HEK293 (cell line): ENCODE results near the gene NPPA.

Experiments used
- GLIS2 ChIP-seq: fragments of 450-650 bp; formaldehyde crosslinking; IDR thresholded peaks from 2 replicates; pipeline ENCODE4 v1.5.1; 2016; ENCODE audit warnings: missing biosample characterization, missing genetic modification characterization
- KLF10 ChIP-seq: fragments of 450-650 bp; IDR thresholded peaks from 2 replicates; pipeline ENCODE4 v1.5.1; 2018; ENCODE audit warnings: missing biosample characterization, mild to moderate bottlenecking, missing genetic modification characterization
- KLF16 ChIP-seq: fragments of 450-650 bp; formaldehyde crosslinking; IDR thresholded peaks from 2 replicates; pipeline ENCODE4 v1.5.1; 2017; ENCODE audit warnings: missing biosample characterization, missing genetic modification characterization
- KLF8 ChIP-seq: fragments of 450-650 bp; formaldehyde crosslinking; IDR thresholded peaks from 2 replicates; pipeline ENCODE4 v1.5.1; 2016; ENCODE audit warnings: missing biosample characterization, missing genetic modification characterization
- MZF1 ChIP-seq: fragments of 450-650 bp; formaldehyde crosslinking; IDR thresholded peaks from 2 replicates; pipeline ENCODE4 v1.5.1; 2017; ENCODE audit warnings: missing biosample characterization, missing genetic modification characterization, borderline replicate concordance
- SCRT1 ChIP-seq: fragments of 450-650 bp; formaldehyde crosslinking; IDR thresholded peaks from 2 replicates; pipeline ENCODE4 v1.5.1; 2016; ENCODE audit warnings: missing biosample characterization, missing genetic modification characterization, borderline replicate concordance
- SCRT2 ChIP-seq: fragments of 450-650 bp; formaldehyde crosslinking; IDR thresholded peaks from 2 replicates; pipeline ENCODE4 v1.5.1; 2016; ENCODE audit warnings: missing biosample characterization, missing genetic modification characterization
- SP3 ChIP-seq: fragments of 450-650 bp; formaldehyde crosslinking; IDR thresholded peaks from 2 replicates; pipeline ENCODE4 v1.5.1; 2016; ENCODE audit warnings: missing biosample characterization, missing genetic modification characterization
- SP7 ChIP-seq: fragments of 450-650 bp; formaldehyde crosslinking; IDR thresholded peaks from 2 replicates; pipeline ENCODE4 v1.5.1; 2016; ENCODE audit warnings: missing biosample characterization, missing genetic modification characterization
- YY1 ChIP-seq: fragments of 450-650 bp; formaldehyde crosslinking; IDR thresholded peaks from 2 replicates; pipeline ENCODE4 v1.5.1; 2018; ENCODE audit warnings: missing biosample characterization, missing genetic modification characterization
- ZBTB17 ChIP-seq: fragments of 450-650 bp; formaldehyde crosslinking; IDR thresholded peaks from 2 replicates; pipeline ENCODE4 v1.5.1; 2016; ENCODE audit warnings: missing biosample characterization, missing genetic modification characterization
- ZFP37 ChIP-seq: fragments of 450-650 bp; formaldehyde crosslinking; IDR thresholded peaks from 2 replicates; pipeline ENCODE4 v1.5.1; 2016; ENCODE audit warnings: missing biosample characterization, missing genetic modification characterization
- ZNF302 ChIP-seq: fragments of 450-650 bp; formaldehyde crosslinking; IDR thresholded peaks from 2 replicates; pipeline ENCODE4 v1.5.1; 2016; ENCODE audit warnings: missing biosample characterization, missing genetic modification characterization, low read depth
- ZNF341 ChIP-seq: fragments of 450-650 bp; formaldehyde crosslinking; IDR thresholded peaks from 2 replicates; pipeline ENCODE4; 2016; ENCODE audit warnings: low read depth, missing biosample characterization, missing genetic modification characterization
- ZNF37A ChIP-seq: fragments of 450-650 bp; IDR thresholded peaks from 2 replicates; pipeline ENCODE4 v1.5.1; 2018; ENCODE audit warnings: missing biosample characterization, missing genetic modification characterization
- ZNF391 ChIP-seq: fragments of 450-650 bp; formaldehyde crosslinking; IDR thresholded peaks from 2 replicates; pipeline ENCODE4 v1.5.1; 2016; ENCODE audit warnings: low read depth, missing biosample characterization, missing genetic modification characterization, borderline replicate concordance
- ZNF423 ChIP-seq: fragments of 450-650 bp; formaldehyde crosslinking; IDR thresholded peaks from 2 replicates; pipeline ENCODE4 v1.5.1; 2016; ENCODE audit warnings: missing biosample characterization, missing genetic modification characterization
- ZNF843 ChIP-seq: fragments of 450-650 bp; formaldehyde crosslinking; IDR thresholded peaks from 2 replicates; pipeline ENCODE4 v1.5.1; 2016; ENCODE audit warnings: missing biosample characterization, missing genetic modification characterization
- TF ChIP-seq, protein P1 (sequence below): fragments of 450-650 bp; formaldehyde crosslinking; IDR thresholded peaks from 2 replicates; pipeline ENCODE4 v1.5.1; 2017; ENCODE audit warnings: missing biosample characterization, missing genetic modification characterization
- TF ChIP-seq, protein P2 (sequence below): fragments of 450-650 bp; formaldehyde crosslinking; IDR thresholded peaks from 2 replicates; pipeline ENCODE4 v1.5.1; 2016; ENCODE audit warnings: missing biosample characterization, missing genetic modification characterization
- TF ChIP-seq, protein P3 (sequence below): fragments of 450-650 bp; formaldehyde crosslinking; IDR thresholded peaks from 2 replicates; pipeline ENCODE4 v1.5.1; 2016; ENCODE audit warnings: missing biosample characterization, missing genetic modification characterization
- TF ChIP-seq, protein P4 (sequence below): fragments of 450-650 bp; formaldehyde crosslinking; IDR thresholded peaks from 2 replicates; pipeline ENCODE4 v1.5.1; 2016; ENCODE audit warnings: missing biosample characterization, missing genetic modification characterization
- TF ChIP-seq, protein P5 (sequence below): fragments of 450-650 bp; formaldehyde crosslinking; IDR thresholded peaks from 2 replicates; pipeline ENCODE4 v1.5.1; 2017; ENCODE audit warnings: missing biosample characterization, missing genetic modification characterization
- TF ChIP-seq, protein P6 (sequence below): fragments of 450-650 bp; formaldehyde crosslinking; IDR thresholded peaks from 2 replicates; pipeline ENCODE4 v1.5.1; 2016; ENCODE audit warnings: missing biosample characterization, missing genetic modification characterization

Gene NPPA

DNA sequence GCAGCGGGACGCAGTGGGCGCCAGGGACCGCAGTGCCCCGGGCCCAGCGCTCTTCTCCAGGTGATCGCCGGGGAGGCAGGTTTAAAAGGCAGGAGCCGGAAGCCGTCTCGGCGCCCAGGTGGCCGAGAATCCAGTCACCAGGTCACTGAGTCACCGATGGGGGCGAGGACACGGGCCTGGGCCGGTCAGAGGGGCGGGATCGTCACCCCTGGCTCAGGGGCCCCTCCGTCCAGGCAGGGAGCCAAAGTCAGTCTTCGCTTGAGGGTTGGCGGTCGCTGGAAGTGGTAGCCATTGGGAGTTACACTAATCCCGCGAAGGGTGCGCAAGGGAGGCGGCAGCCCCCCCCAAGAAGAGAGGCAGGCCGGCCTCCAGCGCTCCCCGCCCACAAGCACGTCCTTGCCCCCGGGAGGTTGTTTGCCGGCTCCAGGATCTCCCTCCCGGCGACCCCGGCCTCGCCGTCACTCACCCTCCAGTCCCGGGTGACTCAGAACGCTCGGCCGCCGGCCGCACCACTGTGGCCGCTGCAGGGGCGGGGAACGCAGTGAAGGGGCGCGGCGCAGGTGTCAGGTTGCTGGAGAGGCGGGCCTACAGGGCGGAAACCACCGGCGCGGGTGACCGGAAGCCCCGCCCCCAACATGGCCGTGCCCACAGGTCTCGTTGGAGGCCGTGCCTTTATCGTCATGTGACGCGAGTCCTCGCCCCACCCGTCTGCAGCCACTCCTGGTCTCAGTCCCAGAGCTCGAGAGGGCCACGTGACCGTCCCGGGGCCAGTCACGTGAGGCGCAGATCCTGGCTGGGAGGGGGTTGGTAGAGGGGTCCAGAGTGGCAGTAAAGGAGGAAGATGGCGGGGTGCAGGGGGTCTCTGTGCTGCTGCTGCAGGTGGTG lies 41.9 kb downstream of the NPPA start, which contains the start of the genes CLCN6 and MTHFR (continued):
- TF ChIP-seq SP3 (tag by site-specific recombination) (peak; percentile 96), ZNF391 (tag by site-specific recombination) (peak; percentile 26; the same call in 1 of the 2 replicates), KLF8 (tag by site-specific recombination) (peak; percentile 95), MZF1 (tag by site-specific recombination) (no peak), ZNF341 (tag by site-specific recombination) (peak; percentile 38; the same call in 1 of the 2 replicates), ZNF423 (tag by site-specific recombination) (peak; percentile 38), KLF16 (peak; percentile 99), ZNF843 (tag by site-specific recombination) (peak; percentile 77; the same call in 1 of the 2 replicates), ZBTB17 (peak; percentile 75), ZFP37 (peak; percentile 60; the same call in 1 of the 2 replicates), KLF10 (tag by site-specific recombination) (peak; percentile 99), SP7 (peak; percentile 76), YY1 (tag by site-specific recombination) (peak; percentile 68; the same call in 1 of the 2 replicates), GLIS2 (tag by site-specific recombination) (peak; percentile 98), SCRT1 (peak; percentile 95), SCRT2 (tag by site-specific recombination) (peak; percentile 91), ZNF302 (tag by site-specific recombination) (no peak), ZNF37A (tag by site-specific recombination) (no peak)
- TF ChIP-seq, protein P1, sequence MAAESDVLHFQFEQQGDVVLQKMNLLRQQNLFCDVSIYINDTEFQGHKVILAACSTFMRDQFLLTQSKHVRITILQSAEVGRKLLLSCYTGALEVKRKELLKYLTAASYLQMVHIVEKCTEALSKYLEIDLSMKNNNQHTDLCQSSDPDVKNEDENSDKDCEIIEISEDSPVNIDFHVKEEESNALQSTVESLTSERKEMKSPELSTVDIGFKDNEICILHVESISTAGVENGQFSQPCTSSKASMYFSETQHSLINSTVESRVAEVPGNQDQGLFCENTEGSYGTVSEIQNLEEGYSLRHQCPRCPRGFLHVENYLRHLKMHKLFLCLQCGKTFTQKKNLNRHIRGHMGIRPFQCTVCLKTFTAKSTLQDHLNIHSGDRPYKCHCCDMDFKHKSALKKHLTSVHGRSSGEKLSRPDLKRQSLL, result peak; percentile 88
- TF ChIP-seq, protein P2, sequence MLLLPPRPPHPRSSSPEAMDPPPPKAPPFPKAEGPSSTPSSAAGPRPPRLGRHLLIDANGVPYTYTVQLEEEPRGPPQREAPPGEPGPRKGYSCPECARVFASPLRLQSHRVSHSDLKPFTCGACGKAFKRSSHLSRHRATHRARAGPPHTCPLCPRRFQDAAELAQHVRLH, result peak; percentile 89
- TF ChIP-seq, protein P3, sequence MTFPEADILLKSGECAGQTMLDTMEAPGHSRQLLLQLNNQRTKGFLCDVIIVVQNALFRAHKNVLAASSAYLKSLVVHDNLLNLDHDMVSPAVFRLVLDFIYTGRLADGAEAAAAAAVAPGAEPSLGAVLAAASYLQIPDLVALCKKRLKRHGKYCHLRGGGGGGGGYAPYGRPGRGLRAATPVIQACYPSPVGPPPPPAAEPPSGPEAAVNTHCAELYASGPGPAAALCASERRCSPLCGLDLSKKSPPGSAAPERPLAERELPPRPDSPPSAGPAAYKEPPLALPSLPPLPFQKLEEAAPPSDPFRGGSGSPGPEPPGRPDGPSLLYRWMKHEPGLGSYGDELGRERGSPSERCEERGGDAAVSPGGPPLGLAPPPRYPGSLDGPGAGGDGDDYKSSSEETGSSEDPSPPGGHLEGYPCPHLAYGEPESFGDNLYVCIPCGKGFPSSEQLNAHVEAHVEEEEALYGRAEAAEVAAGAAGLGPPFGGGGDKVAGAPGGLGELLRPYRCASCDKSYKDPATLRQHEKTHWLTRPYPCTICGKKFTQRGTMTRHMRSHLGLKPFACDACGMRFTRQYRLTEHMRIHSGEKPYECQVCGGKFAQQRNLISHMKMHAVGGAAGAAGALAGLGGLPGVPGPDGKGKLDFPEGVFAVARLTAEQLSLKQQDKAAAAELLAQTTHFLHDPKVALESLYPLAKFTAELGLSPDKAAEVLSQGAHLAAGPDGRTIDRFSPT (tag by site-specific recombination), result peak; percentile 95
- TF ChIP-seq, protein P4, sequence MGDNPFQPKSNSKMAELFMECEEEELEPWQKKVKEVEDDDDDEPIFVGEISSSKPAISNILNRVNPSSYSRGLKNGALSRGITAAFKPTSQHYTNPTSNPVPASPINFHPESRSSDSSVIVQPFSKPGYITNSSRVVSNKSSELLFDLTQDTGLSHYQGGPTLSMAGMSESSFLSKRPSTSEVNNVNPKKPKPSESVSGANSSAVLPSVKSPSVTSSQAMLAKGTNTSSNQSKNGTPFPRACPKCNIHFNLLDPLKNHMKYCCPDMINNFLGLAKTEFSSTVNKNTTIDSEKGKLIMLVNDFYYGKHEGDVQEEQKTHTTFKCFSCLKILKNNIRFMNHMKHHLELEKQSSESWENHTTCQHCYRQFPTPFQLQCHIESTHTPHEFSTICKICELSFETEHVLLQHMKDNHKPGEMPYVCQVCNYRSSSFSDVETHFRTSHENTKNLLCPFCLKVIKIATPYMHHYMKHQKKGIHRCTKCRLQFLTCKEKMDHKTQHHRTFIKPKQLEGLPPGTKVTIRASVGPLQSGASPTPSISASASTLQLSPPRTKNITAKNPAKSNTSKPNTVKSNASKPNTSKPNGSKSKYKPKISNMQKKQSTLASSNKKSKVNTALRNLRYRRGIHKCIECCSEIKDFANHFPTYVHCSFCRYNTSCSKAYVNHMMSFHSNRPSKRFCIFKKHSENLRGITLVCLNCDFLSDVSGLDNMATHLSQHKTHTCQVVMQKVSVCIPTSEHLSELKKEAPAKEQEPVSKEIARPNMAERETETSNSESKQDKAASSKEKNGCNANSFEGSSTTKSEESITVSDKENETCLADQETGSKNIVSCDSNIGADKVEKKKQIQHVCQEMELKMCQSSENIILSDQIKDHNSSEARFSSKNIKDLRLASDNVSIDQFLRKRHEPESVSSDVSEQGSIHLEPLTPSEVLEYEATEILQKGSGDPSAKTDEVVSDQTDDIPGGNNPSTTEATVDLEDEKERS, result no peak
- TF ChIP-seq, protein P5, sequence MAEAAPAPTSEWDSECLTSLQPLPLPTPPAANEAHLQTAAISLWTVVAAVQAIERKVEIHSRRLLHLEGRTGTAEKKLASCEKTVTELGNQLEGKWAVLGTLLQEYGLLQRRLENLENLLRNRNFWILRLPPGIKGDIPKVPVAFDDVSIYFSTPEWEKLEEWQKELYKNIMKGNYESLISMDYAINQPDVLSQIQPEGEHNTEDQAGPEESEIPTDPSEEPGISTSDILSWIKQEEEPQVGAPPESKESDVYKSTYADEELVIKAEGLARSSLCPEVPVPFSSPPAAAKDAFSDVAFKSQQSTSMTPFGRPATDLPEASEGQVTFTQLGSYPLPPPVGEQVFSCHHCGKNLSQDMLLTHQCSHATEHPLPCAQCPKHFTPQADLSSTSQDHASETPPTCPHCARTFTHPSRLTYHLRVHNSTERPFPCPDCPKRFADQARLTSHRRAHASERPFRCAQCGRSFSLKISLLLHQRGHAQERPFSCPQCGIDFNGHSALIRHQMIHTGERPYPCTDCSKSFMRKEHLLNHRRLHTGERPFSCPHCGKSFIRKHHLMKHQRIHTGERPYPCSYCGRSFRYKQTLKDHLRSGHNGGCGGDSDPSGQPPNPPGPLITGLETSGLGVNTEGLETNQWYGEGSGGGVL (tag by site-specific recombination), result peak; percentile 78
- TF ChIP-seq, protein P6, sequence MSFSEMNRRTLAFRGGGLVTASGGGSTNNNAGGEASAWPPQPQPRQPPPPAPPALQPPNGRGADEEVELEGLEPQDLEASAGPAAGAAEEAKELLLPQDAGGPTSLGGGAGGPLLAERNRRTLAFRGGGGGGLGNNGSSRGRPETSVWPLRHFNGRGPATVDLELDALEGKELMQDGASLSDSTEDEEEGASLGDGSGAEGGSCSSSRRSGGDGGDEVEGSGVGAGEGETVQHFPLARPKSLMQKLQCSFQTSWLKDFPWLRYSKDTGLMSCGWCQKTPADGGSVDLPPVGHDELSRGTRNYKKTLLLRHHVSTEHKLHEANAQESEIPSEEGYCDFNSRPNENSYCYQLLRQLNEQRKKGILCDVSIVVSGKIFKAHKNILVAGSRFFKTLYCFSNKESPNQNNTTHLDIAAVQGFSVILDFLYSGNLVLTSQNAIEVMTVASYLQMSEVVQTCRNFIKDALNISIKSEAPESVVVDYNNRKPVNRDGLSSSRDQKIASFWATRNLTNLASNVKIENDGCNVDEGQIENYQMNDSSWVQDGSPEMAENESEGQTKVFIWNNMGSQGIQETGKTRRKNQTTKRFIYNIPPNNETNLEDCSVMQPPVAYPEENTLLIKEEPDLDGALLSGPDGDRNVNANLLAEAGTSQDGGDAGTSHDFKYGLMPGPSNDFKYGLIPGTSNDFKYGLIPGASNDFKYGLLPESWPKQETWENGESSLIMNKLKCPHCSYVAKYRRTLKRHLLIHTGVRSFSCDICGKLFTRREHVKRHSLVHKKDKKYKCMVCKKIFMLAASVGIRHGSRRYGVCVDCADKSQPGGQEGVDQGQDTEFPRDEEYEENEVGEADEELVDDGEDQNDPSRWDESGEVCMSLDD (tag by site-specific recombination), result peak; percentile 68
